D721Med (cell line): ENCODE results near the gene TTPAL.

ENCODE experiments used
- DNase-seq: peaks from one replicate; pipeline ENCODE4 v3.0.0; 2011; ENCODE audit warnings: low spot score; ENCODE audit not compliant: insufficient read length
- FAIRE-seq: peaks from 2 replicates; lab custom pipeline; 2011; peaks lifted over from hg19 to GRCh38; lab: Jason Lieb, UNC
- CTCF ChIP-seq: IDR thresholded peaks from 2 replicates; pipeline ENCODE4 v1.5.1; 2012; ENCODE audit warnings: mild to moderate bottlenecking, control low read depth; ENCODE audit not compliant: insufficient read depth; ENCODE audit errors: missing control alignments

The TTPAL gene

GRCh38 chr20:44461142-44461802 is 14.4 kb upstream of the TTPAL start:
- no peak for DNase-seq
- FAIRE-seq = no peak
- TF ChIP-seq CTCF = no peak

DNA sequence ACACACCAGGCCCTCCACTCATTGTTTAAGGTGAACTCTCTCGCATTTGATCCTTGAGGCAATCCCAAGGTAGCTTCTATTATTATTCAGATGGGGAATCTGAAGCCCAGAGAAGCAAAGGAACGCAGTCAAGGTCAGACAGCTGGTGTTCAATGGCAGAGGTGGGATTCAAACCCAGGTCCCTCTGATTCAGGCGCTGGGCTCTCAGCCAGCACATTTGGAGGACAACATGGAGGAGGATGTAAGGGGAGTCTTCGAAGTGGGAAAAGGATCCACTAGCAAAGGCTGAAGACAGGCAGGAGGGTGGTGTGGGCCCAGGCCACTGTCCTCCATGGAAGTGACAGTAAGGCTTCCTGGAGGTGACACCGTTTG is 13.9 kb upstream of the TTPAL start:
- no peak for TF ChIP-seq CTCF
- DNase-seq (no peak), FAIRE-seq (no peak)

DNA sequence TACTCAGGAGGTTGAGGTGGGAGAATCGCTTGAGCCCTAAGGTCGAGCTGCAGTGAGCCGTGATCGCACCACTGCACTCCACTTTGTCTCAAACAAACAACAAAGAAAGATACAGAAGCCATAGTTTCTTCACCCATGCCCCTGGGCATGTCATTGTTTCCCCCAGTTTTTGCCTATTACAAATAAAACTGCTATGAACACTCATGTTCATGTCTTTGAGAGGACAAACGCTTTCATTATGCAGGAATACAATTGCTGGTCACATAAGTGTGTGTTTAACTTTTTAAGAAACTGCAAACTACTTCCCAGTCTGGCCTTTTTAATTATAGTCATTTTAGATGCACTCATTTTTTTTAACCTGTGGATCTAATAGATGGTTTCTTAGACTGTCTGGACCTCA is 12.2 kb upstream of the TTPAL start:
- TF ChIP-seq CTCF = no peak
- DNase-seq (no peak), FAIRE-seq (no peak)

- DNase-seq (no peak), FAIRE-seq (no peak)
- no peak for TF ChIP-seq CTCF
Observed at GRCh38 chr20:44464514-44464913, 11.2 kb upstream of the TTPAL start.

DNA sequence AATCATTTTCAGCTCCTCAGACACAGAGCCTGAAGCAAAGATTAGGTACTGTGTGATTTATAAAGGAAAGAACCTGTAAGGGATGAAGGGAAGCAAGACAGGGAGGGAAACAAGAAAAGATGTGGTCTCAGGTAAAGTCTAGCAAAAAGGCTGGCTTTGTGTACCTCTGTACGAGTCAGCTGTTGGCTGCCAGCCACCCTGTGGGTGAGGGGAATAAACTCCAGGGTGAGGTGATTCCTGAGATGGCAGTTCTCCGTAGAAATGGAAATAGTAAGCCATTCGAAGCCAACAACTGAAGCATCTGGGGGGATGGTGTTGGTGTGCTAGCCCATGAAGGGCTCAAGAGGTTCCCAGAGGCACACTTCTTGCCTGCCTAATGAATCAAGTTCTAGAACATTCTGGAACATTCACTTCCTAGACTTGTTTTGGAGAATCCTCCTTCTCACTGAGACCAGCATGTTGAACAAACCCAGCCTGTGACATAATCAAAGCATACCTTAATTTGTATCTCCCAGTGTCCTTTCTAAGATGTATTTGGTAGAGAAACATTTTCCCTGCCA is 10.6 kb upstream of the TTPAL start:
- FAIRE-seq (no peak), DNase-seq (no peak)
- TF ChIP-seq CTCF = no peak

DNA sequence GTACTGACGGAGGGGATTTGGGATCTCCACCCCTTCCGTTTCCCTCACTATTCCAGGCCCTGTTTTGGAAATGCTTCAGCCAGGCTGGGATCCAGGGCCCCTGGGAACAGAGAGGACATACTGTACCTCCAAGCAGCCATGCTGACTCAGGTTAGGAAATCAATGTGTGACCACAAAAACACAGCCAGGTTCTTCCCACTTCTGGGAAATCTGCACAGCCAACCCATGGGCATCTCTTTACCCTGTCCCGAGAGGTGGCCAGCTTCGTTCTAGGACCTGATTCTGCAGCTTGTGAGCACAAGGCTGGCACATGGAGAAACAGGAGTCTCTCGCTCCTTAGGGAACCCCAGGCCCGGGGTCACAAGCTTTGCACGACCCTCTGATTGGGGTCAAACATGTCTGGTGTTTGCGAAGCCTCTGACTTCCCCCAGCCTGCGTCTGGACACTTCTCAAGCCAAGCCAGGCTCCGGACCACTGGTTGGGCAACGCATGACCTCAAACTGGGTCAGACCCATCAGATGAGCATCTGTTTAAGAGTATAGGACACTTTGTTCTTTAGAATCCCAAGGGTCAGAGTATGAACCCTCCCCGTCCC is 8.3 kb upstream of the TTPAL start:
- FAIRE-seq (no peak), DNase-seq (no peak)
- TF ChIP-seq CTCF = no peak
